ENCODE measurements around the gene C12orf57.
A peak's percentile ranks its signal among the peaks of the same experiment; 100 is the strongest.

C12orf57 gene

GRCh38 chr12:6952121-6952862 is 8.5 kb downstream of the C12orf57 start:
- no peak for DNase-seq

GRCh38 chr12:6952863-6953441 is 9.1 kb downstream of the C12orf57 start:
- DNase-seq: no peak

- peak in 16 of 58 donors; percentile 26 to 64 (median 42) for DNase-seq
Observed at GRCh38 chr12:6953442-6954315, 9.9 kb downstream of the C12orf57 start.

GRCh38 chr12:6954316-6955107 is 10.7 kb downstream of the C12orf57 start:
- no peak for DNase-seq

- DNase-seq: no peak
Observed at GRCh38 chr12:6955108-6956020, 11.5 kb downstream of the C12orf57 start.

DNA sequence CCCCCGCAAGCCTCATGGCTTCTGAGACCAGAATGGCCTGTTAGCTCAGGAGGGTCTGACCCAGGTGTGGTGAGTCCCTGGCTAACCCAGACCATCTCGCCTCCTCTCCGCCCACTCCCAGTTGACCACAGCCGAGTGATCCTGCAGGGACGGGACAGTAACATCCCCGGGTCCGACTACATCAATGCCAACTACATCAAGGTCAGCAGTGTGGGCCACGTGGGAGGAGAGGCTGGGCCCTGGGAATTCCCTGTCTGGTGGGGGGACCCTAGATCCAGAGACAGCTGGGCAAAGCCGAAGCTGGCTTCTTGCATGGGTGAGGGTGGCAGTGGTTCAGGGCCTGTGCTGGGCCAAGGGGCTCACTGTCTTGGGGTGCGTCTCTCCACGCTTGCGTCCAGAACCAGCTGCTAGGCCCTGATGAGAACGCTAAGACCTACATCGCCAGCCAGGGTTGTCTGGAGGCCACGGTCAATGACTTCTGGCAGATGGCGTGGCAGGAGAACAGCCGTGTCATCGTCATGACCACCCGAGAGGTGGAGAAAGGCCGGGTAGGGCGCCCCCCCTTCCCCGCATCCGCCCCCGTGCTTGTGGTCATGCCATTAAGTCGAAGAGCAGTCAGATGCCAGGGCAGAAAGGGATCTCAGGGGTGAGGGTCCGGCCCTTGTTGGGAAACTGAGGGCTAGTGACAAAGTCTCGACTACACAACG is 12.4 kb downstream of the C12orf57 start:
- DNase-seq: no peak

DNA sequence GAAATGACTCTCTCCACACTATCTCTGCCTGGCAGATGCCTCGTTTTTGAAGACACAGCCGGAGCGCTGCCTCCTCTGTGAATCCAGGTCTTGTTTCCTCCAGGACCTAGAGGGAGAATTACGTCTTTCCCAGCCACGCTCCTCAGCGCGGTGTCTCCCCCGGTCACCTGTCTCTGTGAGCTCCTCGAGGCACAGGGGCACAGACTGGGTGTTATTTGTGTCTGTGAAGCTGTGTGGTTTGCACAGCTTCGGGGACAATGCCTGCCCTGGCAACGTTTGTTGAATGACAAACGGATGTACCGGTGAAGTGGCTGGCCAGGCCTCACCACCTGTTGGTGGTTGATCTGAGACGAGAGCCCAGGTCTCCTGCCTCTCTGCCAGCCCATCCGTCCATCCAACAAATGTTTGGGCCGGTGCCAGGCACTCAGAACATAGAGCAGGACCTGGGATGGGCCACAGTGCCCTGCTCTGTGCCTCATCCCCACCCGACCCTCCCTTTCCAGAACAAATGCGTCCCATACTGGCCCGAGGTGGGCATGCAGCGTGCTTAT is 13.4 kb downstream of the C12orf57 start:
- no peak for DNase-seq

GRCh38 chr12:6957741-6958608 is 14.2 kb downstream of the C12orf57 start:
- no peak for DNase-seq

- no peak for DNase-seq
Observed at GRCh38 chr12:6958609-6959057, 14.8 kb downstream of the C12orf57 start.

GRCh38 chr12:6959058-6959804 is 15.4 kb downstream of the C12orf57 start:
- DNase-seq: peak in 2 of 58 donors; percentile 29 to 37

DNA sequence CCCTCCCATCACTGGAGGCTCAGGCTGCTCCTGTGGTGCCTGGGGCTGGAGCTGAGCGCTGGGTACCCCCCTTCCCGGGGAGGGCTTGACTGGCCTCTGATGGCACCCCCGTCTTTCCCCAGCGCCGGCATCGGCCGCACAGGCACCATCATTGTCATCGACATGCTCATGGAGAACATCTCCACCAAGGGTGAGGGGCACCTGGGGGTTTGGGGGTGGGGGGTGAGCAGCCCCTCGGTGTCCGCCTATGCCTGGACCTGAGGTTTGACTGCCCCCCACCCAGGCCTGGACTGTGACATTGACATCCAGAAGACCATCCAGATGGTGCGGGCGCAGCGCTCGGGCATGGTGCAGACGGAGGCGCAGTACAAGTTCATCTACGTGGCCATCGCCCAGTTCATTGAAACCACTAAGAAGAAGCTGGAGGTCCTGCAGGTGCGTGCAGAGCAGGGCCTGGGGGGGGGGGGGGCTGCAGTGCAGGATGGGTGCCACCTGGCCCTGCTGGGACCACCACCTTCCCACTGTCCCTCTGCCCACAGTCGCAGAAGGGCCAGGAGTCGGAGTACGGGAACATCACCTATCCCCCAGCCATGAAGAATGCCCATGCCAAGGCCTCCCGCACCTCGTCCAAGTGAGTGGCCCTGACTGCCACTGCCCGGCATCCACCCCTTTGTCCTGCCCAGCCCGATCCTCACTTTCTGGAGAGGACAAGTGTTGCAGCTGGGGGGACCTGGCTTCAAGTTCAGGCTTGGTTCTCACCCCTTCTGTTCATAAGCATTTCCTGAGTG is 16.2 kb downstream of the C12orf57 start:
- DNase-seq: no peak

DNA sequence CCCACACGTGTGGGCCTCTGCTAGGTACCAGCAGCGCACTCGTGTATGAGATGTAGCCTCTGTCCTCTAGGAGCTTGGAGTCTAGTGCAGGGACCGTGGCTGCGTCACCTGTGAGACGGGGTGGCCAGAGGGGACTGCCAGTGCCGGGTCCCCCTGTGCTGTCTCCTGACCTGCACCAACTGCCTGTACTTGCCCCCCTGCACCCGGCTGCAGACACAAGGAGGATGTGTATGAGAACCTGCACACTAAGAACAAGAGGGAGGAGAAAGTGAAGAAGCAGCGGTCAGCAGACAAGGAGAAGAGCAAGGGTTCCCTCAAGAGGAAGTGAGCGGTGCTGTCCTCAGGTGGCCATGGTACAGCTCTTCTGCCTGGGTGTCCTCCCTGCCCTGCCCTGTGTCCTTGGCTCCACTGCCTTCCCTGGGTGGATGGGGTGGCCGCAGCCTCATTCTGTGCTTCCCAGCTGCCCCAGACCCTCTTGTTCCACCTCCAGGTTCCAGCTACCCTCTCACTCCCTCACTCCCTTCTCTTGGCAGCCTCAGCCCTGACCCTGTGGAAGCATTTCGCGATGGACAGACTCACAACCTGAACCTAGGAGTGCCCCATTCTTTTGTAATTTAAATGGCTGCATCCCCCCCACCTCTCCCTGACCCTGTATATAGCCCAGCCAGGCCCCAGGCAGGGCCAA is 16.9 kb downstream of the C12orf57 start:
- DNase-seq: no peak

- peak in 3 of 58 donors; percentile 48 to 57 (median 56) for DNase-seq
Observed at GRCh38 chr12:6961278-6961694, 17.5 kb downstream of the C12orf57 start.

DNA sequence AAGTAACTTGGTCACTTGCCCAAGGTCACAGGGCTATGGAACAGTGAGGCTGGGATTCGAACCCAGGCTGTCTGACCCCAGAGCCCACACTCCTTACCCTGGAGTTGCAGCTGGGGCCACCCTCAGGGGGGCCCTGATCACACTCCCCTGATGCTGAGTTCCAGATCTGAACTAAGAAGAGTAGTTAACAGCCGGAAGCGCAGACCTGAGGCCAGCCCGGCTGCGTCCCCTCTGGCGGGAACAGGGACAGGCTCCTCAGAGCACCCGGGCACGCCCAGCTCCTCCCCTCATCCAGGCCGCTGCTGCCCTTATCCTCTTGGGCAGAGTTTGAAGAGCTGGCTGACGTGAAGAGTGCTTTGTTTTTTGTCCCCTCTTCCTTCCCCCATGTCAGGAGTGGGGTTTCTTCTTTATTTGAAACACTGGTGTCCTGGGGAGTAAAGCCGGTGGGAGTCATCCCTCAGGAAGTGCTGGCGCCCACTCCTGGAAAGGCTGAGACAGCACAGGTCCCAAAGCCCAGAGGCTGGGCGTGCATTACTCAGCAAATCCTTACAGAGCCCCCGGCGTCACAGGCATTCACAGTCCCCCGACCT is 18.0 kb downstream of the C12orf57 start:
- peak in 3 of 58 donors; percentile 13 to 41 (median 25) for DNase-seq

DNA sequence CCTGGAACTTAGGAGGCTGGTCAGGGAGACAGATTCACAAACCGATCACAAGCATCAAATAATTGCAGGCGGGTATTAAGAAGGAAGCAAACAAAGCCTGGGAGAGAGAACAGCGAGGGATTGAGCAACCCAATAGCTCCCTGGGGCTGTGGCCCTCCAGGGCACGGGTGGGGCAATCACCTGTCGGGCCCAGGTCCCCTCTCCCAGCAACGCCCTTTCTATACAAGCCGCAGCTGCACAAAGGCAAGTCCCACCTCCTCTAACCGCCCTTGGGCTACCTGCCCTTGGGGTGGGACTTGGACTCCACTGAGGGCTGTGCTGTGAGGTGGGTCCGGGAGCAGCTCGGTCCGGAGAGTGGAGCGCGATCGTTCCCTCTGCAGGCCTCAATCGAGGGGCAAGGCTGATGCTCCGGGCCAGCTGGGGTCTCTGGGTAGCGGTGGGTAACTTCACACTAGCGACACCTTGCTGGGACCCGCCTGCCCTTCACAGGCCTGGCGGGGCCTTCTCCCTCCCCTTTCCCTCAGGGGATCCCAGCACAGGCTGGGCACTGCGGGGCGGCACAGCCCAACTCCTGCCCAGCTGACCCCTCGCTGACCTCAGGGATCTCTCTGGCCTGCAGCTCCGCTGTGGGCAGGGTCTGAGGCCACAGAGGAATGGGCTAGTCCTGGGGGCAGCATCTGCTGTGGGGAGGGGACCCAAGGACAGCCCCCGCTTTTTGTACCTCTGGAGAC is 18.6 kb downstream of the C12orf57 start:
- no peak for DNase-seq

All from anterior cingulate cortex (tissue), 58 donors.